Measurements from ENCODE around the gene BTBD1.

GRCh38 chr15:82970696-82971095 is 96.4 kb downstream of the BTBD1 start:
- TF ChIP-seq CTCF (IDR thresholded peaks at IDR 0.05) (no peak), POLR2A (IDR thresholded peaks at IDR 0.05) (no peak)
